Left ventricle myocardium inferior (tissue), 1 donor: ENCODE data around the gene FOXO3. TPM values are rescaled to one million over a fixed set of nuclear protein-coding genes. Genes with fewer than 3 reads are reported as not detected.

Experiments
- DNase-seq: peaks from one replicate; pipeline ENCODE4 v3.0.0-alpha.2; 2020
- H3K27ac ChIP-seq: fragments of 200-600 bp; replicated peaks from 2 replicates; pipeline ENCODE4 v1.8.0; 2021
- H3K27me3 ChIP-seq: fragments of 200-600 bp; 2 replicates; pipeline ENCODE4 v1.8.0; 2021; ENCODE audit warnings: low read depth
- H3K36me3 ChIP-seq: fragments of 200-600 bp; 2 replicates; pipeline ENCODE4 v1.8.0; 2021
- H3K4me1 ChIP-seq: fragments of 200-600 bp; 2 replicates; pipeline ENCODE4 v1.8.0; 2021
- H3K4me3 ChIP-seq: fragments of 200-600 bp; 2 replicates; pipeline ENCODE4 v1.8.0; 2021; ENCODE audit warnings: mild to moderate bottlenecking, moderate library complexity
- H3K9me3 ChIP-seq: fragments of 200-600 bp; replicated peaks from 2 replicates; pipeline ENCODE4 v1.8.0; 2021
- CTCF ChIP-seq: fragments of 200-600 bp; IDR thresholded peaks from 2 replicates; pipeline ENCODE4 v1.8.0; 2021; ENCODE audit warnings: antibody characterized with exemption, mild to moderate bottlenecking, borderline replicate concordance
- intact Hi-C: fragments of 100-400 bp; cut with micrococcal nuclease; formaldehyde crosslinking; loops from one replicate; pipeline ENCODE4 v1.11.0; 2022
- total RNA-seq: library from RNA; stranded (reverse); fragmentation: NEBNext Ultra II Directional; extraction: Animal tissue kit (Norgen Biotek cat#: 25700); gene quantifications from one replicate; pipeline ENCODE4 v1.2.1, GENCODE V29; 2021
- donor health status: DM: no; HTN: yes; CAD: no; lungs with severe emphysema.

FOXO3 gene
- total RNA-seq, 1 donor from 2014 or later, result 34.8 TPM

- Histone ChIP-seq H3K27me3 (no peaks in the 10 kb centered on the region), H3K36me3 (no peaks in the 10 kb centered on the region), H3K27ac (no peak overlapping the region), H3K9me3 (peaks cover 8% of the 10 kb centered on the region), H3K4me3 (no peak overlapping the region), H3K4me1 (peaks cover 9% of the 10 kb centered on the region)
- DNase-seq, result peak; percentile 39
- TF ChIP-seq CTCF, result peak; percentile 87
- intact Hi-C loops, result loop anchor here (2.0 to 5.0 kb wide), 3 partner anchors 295 to 530 kb away; no protein-coding TSS in a partner anchor
Observed at GRCh38 chr6:108541843-108542759, 18.6 kb upstream of the FOXO3 start.

- H3K27ac ChIP-seq, result no peak overlapping the region
- DNase-seq, result no peak
- H3K4me3 ChIP-seq, result no peak overlapping the region
- H3K27me3 ChIP-seq, result no peaks in the 10 kb centered on the region
- no peaks in the 10 kb centered on the region for H3K36me3 ChIP-seq
- no peak for TF ChIP-seq CTCF
- intact Hi-C loops, result loop anchor here (2.0 to 5.0 kb wide), 2 partner anchors 293 to 529 kb away; no protein-coding TSS in a partner anchor
- peaks cover 8% of the 10 kb centered on the region for H3K9me3 ChIP-seq
- peaks cover 9% of the 10 kb centered on the region for H3K4me1 ChIP-seq
Observed at GRCh38 chr6:108543175-108543940, 17.4 kb upstream of the FOXO3 start.

DNA sequence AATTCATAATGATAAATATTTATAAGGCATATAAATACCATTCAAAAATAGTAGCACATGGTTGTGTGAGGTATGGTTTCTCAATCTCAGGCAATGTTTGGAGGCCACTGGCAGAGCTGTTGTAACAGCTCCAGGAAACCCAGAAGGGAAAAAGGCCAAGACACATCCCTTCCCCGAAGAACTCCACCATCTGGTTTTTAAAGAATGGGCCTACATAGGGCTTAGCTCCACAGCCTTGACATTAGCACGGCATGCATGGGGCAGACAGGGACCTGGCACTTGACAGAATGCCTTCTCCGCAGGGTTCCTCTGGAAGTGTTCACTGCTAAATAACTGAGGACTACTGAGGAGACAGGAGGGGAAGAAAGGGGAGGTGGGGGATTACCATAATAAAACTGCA is 16.1 kb upstream of the FOXO3 start:
- H3K4me3 ChIP-seq, result no peak overlapping the region
- TF ChIP-seq CTCF, result no peak
- H3K4me1 ChIP-seq, result peaks cover 9% of the 10 kb centered on the region
- no peak overlapping the region for H3K27ac ChIP-seq
- H3K36me3 ChIP-seq, result no peaks in the 10 kb centered on the region
- H3K27me3 ChIP-seq, result no peaks in the 10 kb centered on the region
- peaks cover 8% of the 10 kb centered on the region for H3K9me3 ChIP-seq
- DNase-seq, result no peak
- intact Hi-C loops, result loop anchor here (5.0 kb wide), 1 partner anchor 528 kb away; no protein-coding TSS in a partner anchor

- TF ChIP-seq CTCF, result no peak
- peaks cover 9% of the 10 kb centered on the region for H3K4me1 ChIP-seq
- DNase-seq, result no peak
- no peaks in the 10 kb centered on the region for H3K9me3 ChIP-seq
- H3K4me3 ChIP-seq, result no peak overlapping the region
- intact Hi-C loops, result no loop called here
- H3K27me3 ChIP-seq, result no peaks in the 10 kb centered on the region
- H3K36me3 ChIP-seq, result no peaks in the 10 kb centered on the region
- no peak overlapping the region for H3K27ac ChIP-seq
Observed at GRCh38 chr6:108546079-108547049, 14.4 kb upstream of the FOXO3 start.
